BE2C (cell line): ENCODE data around the gene EYA3.

Source experiments
- DNase-seq: peaks from one replicate; pipeline ENCODE4 v3.0.0-alpha.2; 2020
- H3K27me3 ChIP-seq: fragments of 250-450 bp; sonication (Bioruptor Pico); 2 replicates; pipeline ENCODE4 v1.5.1; 2020; ENCODE audit warnings: mild to moderate bottlenecking
- H3K36me3 ChIP-seq: fragments of 250-450 bp; sonication (Bioruptor Pico); 2 replicates; pipeline ENCODE4 v1.5.1; 2020; ENCODE audit warnings: mild to moderate bottlenecking
- H3K4me1 ChIP-seq: fragments of 250-450 bp; sonication (Bioruptor Pico); 2 replicates; pipeline ENCODE4 v1.5.1; 2020
- H3K4me3 ChIP-seq: 2 replicates; pipeline ENCODE4 v1.5.1; 2011; ENCODE audit warnings: low read depth, low read length
- H3K9me3 ChIP-seq: fragments of 250-450 bp; sonication (Bioruptor Pico); 2 replicates; pipeline ENCODE4 v1.5.1; 2020
- CTCF ChIP-seq: IDR thresholded peaks from 2 replicates; pipeline ENCODE4 v1.5.1; 2012; ENCODE audit warnings: mild to moderate bottlenecking, low read depth, low read length

EYA3 gene

GRCh38 chr1:27994060-27994459 lies 94.3 kb downstream of the EYA3 start:
- H3K4me3 ChIP-seq, result no peak overlapping the region
- no peaks in the 10 kb centered on the region for H3K4me1 ChIP-seq
- no peaks in the 10 kb centered on the region for H3K9me3 ChIP-seq
- TF ChIP-seq CTCF, result no peak
- H3K36me3 ChIP-seq, result no peaks in the 10 kb centered on the region; the same call in 1 of the 2 replicates
- H3K27me3 ChIP-seq, result no peaks in the 10 kb centered on the region
- no peak for DNase-seq

GRCh38 chr1:27993241-27993640 lies 95.2 kb downstream of the EYA3 start:
- Histone ChIP-seq H3K9me3 (no peaks in the 10 kb centered on the region), H3K4me1 (no peaks in the 10 kb centered on the region), H3K36me3 (no peaks in the 10 kb centered on the region; the same call in 1 of the 2 replicates), H3K4me3 (no peak overlapping the region), H3K27me3 (no peaks in the 10 kb centered on the region)
- TF ChIP-seq CTCF, result no peak
- no peak for DNase-seq

GRCh38 chr1:27992276-27992675 lies 96.1 kb downstream of the EYA3 start:
- Histone ChIP-seq H3K4me3 (no peak overlapping the region), H3K9me3 (no peaks in the 10 kb centered on the region), H3K36me3 (no peaks in the 10 kb centered on the region; the same call in none of the 2 replicates), H3K27me3 (no peaks in the 10 kb centered on the region), H3K4me1 (no peaks in the 10 kb centered on the region)
- TF ChIP-seq CTCF, result no peak
- DNase-seq, result no peak

GRCh38 chr1:27990920-27991537 lies 97.4 kb downstream of the EYA3 start:
- Histone ChIP-seq H3K9me3 (no peaks in the 10 kb centered on the region), H3K36me3 (no peaks in the 10 kb centered on the region; the same call in none of the 2 replicates), H3K4me3 (no peak overlapping the region), H3K4me1 (no peaks in the 10 kb centered on the region), H3K27me3 (no peaks in the 10 kb centered on the region)
- no peak for TF ChIP-seq CTCF
- no peak for DNase-seq

GRCh38 chr1:27981145-27981544 lies 107.3 kb downstream of the EYA3 start:
- no peaks in the 10 kb centered on the region for H3K4me1 ChIP-seq
- no peaks in the 10 kb centered on the region for H3K36me3 ChIP-seq
- no peak overlapping the region for H3K4me3 ChIP-seq
- H3K9me3 ChIP-seq, result no peaks in the 10 kb centered on the region
- H3K27me3 ChIP-seq, result no peaks in the 10 kb centered on the region
- no peak for TF ChIP-seq CTCF
- DNase-seq, result no peak

GRCh38 chr1:27980216-27980845 lies 108.1 kb downstream of the EYA3 start:
- no peak for DNase-seq
- H3K9me3 ChIP-seq, result no peaks in the 10 kb centered on the region
- H3K4me3 ChIP-seq, result no peak overlapping the region
- no peaks in the 10 kb centered on the region for H3K36me3 ChIP-seq
- no peaks in the 10 kb centered on the region for H3K4me1 ChIP-seq
- TF ChIP-seq CTCF, result no peak
- no peaks in the 10 kb centered on the region for H3K27me3 ChIP-seq
